ENCODE measurements around the gene CYBC1. TPM values are rescaled to one million over a fixed set of nuclear protein-coding genes. Genes with fewer than 3 reads are reported as not detected.

CYBC1 gene
- total and polyA plus RNA-seq, 9 of the 15 experiments (the other 6 are each of a cell fraction or from before 2014, with no cell fraction given) = 1.3 to 71.8 (median 49.9) TPM

- H3K4me1 ChIP-seq (replicated peaks in 1 of 2; ENCODE audit: control insufficient read depth in 2 of 2, insufficient read depth in 2 of 2, low read length in 2 of 2) = peaks cover 0 to 26% of the 10 kb centered on the region in 2 experiments; a peak in 1 of 5 replicates
- H3K27me3 ChIP-seq (ENCODE audit: control insufficient read depth in 2 of 2, insufficient read depth in 2 of 2, low read length in 2 of 2) = no peaks in the 10 kb centered on the region
- peaks cover 25% of the 10 kb centered on the region; the same call in 2 of the 3 replicates for H3K36me3 ChIP-seq (ENCODE audit: control insufficient read depth, insufficient read depth, low read length)
- no peaks in the 10 kb centered on the region for H4K20me1 ChIP-seq (replicated peaks; ENCODE audit: control insufficient read depth, insufficient read depth, low read length)
- H3K4me3 ChIP-seq = no peak overlapping the region
- DNase-seq (ENCODE audit: extremely low read depth in 1 of 4, low spot score in 3 of 4) = no peak
- peaks cover 9% of the 10 kb centered on the region; the same call in 2 of the 3 replicates for H3K79me2 ChIP-seq (ENCODE audit: control insufficient read depth, insufficient read depth, low read length)
- H2AFZ ChIP-seq (ENCODE audit: low read depth, low read length) = no peak overlapping the region
- no peaks in the 10 kb centered on the region for H3K9me3 ChIP-seq (replicated peaks; ENCODE audit: control insufficient read depth, insufficient read depth, low read depth, low read length)
- in situ Hi-C loops (cut with MboI) = no loop called here
- ChIA-PET CTCF (ENCODE audit: low intra/inter-chr PET ratio) (no interaction called here), POLR2A (interaction anchor here (1.5 kb wide), 1 partner anchor 9 kb away, joined by 5 read pairs; no protein-coding TSS in a partner anchor)
- WGBS (ENCODE audit: insufficient coverage, low coverage, missing lambda C conversion rate) = 87% methylated on average over 17 of the region's 21 CpGs
- no TSS peak for BruUV-seq (replicated peaks)
- FAIRE-seq = no peak
- H3K27ac ChIP-seq (ENCODE audit: extremely low read depth, low read depth, low read length) = no peak overlapping the region
- no peak for TF ChIP-seq E2F8 (IDR thresholded peaks at IDR 0.05; ENCODE audit: low read depth, partially characterized antibody)
- no peak for TF ChIP-seq HDAC1 (IDR thresholded peaks at IDR 0.05)
- no peak for TF ChIP-seq SIX5 (IDR thresholded peaks at IDR 0.05; ENCODE audit: borderline replicate concordance in 1 of 2, insufficient read depth in 1 of 2, low read depth in 1 of 2, low read length in 2 of 2)
- TF ChIP-seq ZNF280B (CRISPR knock-in tag; IDR thresholded peaks at IDR 0.05) = no peak
- TF ChIP-seq ELF2 (CRISPR knock-in tag; IDR thresholded peaks at IDR 0.05) = no peak
- no peak for TF ChIP-seq CBX8 (IDR thresholded peaks at IDR 0.05; ENCODE audit: borderline replicate concordance, extremely low read depth, low read depth, low read length, poor library complexity, severe bottlenecking)
- TF ChIP-seq DEAF1 (CRISPR knock-in tag; IDR thresholded peaks at IDR 0.05) = no peak
- no peak for TF ChIP-seq PTRF (tag; IDR thresholded peaks at IDR 0.05)
- TF ChIP-seq U2AF2 (optimal IDR thresholded peaks at IDR 0.05; ENCODE audit: low read depth, low read length) = no peak
- TF ChIP-seq JUNB (CRISPR knock-in tag; conservative IDR thresholded peaks at IDR 0.05) = no peak
- no peak for TF ChIP-seq ZNF174 (CRISPR knock-in tag; IDR thresholded peaks at IDR 0.05)
- TF ChIP-seq DACH1 (IDR thresholded peaks at IDR 0.05; ENCODE audit: partially characterized antibody) = no peak
- peaks cover 5% of the 10 kb centered on the region for H3K9me1 ChIP-seq (ENCODE audit: control insufficient read depth, insufficient read depth, low read length)
- no peak overlapping the region for H3K4me2 ChIP-seq (ENCODE audit: insufficient read depth, low read length)
- ATAC-seq = no peak
- no peak overlapping the region for H3K9ac ChIP-seq (ENCODE audit: insufficient read depth in 1 of 2, low read depth in 2 of 2, low read length in 2 of 2)
- intact Hi-C loops (cut with micrococcal nuclease) = no loop called here
These were observed 41.6 kb downstream of the CYBC1 start for GRCh38 chr17:82408938-82409318.

All from K562 (cell line).